ENCODE data around the gene KIFBP. TPM values are rescaled to one million over a fixed set of nuclear protein-coding genes. Genes with fewer than 3 reads are reported as not detected.

The KIFBP gene
- total and polyA plus RNA-seq, 9 of the 15 experiments (the other 6 are each of a cell fraction or from before 2014, with no cell fraction given): 5.6 to 23.2 (median 14.8) TPM

GRCh38 chr10:68988530-68989316 lies at the start of gene KIFBP (continued):
- TF ChIP-seq PTRF (tag; IDR thresholded peaks at IDR 0.05): no peak
- TF ChIP-seq ZNF3 (CRISPR knock-in tag; IDR thresholded peaks at IDR 0.05): no peak
- no peak for TF ChIP-seq ELF1 (tag; IDR thresholded peaks at IDR 0.05)
- no peak for TF ChIP-seq ZNF766 (CRISPR knock-in tag; conservative IDR thresholded peaks at IDR 0.05)
- TF ChIP-seq MTF1 (CRISPR knock-in tag; IDR thresholded peaks at IDR 0.05; ENCODE audit: borderline replicate concordance): no peak
- no peak for TF ChIP-seq CREB5 (CRISPR knock-in tag; IDR thresholded peaks at IDR 0.05)
- TF ChIP-seq STAG1 (CRISPR knock-in tag; IDR thresholded peaks at IDR 0.05; ENCODE audit: borderline replicate concordance): no peak; the same call in 1 of the 2 replicates
- TF ChIP-seq THRAP3 (IDR thresholded peaks at IDR 0.05; ENCODE audit: borderline replicate concordance): no peak
- TF ChIP-seq, protein P1, sequence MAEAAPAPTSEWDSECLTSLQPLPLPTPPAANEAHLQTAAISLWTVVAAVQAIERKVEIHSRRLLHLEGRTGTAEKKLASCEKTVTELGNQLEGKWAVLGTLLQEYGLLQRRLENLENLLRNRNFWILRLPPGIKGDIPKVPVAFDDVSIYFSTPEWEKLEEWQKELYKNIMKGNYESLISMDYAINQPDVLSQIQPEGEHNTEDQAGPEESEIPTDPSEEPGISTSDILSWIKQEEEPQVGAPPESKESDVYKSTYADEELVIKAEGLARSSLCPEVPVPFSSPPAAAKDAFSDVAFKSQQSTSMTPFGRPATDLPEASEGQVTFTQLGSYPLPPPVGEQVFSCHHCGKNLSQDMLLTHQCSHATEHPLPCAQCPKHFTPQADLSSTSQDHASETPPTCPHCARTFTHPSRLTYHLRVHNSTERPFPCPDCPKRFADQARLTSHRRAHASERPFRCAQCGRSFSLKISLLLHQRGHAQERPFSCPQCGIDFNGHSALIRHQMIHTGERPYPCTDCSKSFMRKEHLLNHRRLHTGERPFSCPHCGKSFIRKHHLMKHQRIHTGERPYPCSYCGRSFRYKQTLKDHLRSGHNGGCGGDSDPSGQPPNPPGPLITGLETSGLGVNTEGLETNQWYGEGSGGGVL (CRISPR knock-in tag; IDR thresholded peaks at IDR 0.05): no peak
- peak; percentile 51 to 63; a peak in 2 of 4 replicates for TF ChIP-seq SIN3A (IDR thresholded peaks at IDR 0.05; ENCODE audit: borderline replicate concordance in 2 of 2, control insufficient read depth in 1 of 2, low read depth in 2 of 2, low read length in 2 of 2)
- peak; percentile 61 for TF ChIP-seq JUND (IDR thresholded peaks at IDR 0.05; ENCODE audit: borderline replicate concordance, low read depth, low read length)
- no peak for TF ChIP-seq JUND (tag; IDR thresholded peaks at IDR 0.05; ENCODE audit: borderline replicate concordance, low read depth, low read length)
- TF ChIP-seq, protein P2, sequence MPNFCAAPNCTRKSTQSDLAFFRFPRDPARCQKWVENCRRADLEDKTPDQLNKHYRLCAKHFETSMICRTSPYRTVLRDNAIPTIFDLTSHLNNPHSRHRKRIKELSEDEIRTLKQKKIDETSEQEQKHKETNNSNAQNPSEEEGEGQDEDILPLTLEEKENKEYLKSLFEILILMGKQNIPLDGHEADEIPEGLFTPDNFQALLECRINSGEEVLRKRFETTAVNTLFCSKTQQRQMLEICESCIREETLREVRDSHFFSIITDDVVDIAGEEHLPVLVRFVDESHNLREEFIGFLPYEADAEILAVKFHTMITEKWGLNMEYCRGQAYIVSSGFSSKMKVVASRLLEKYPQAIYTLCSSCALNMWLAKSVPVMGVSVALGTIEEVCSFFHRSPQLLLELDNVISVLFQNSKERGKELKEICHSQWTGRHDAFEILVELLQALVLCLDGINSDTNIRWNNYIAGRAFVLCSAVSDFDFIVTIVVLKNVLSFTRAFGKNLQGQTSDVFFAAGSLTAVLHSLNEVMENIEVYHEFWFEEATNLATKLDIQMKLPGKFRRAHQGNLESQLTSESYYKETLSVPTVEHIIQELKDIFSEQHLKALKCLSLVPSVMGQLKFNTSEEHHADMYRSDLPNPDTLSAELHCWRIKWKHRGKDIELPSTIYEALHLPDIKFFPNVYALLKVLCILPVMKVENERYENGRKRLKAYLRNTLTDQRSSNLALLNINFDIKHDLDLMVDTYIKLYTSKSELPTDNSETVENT (CRISPR knock-in tag; IDR thresholded peaks at IDR 0.05): peak; percentile 87
- TF ChIP-seq SMARCB1 (IDR thresholded peaks at IDR 0.05; ENCODE audit: insufficient read length, low read depth): peak; percentile 78
- TF ChIP-seq ZKSCAN3 (CRISPR knock-in tag; IDR thresholded peaks at IDR 0.05): no peak
- TF ChIP-seq, protein P3, sequence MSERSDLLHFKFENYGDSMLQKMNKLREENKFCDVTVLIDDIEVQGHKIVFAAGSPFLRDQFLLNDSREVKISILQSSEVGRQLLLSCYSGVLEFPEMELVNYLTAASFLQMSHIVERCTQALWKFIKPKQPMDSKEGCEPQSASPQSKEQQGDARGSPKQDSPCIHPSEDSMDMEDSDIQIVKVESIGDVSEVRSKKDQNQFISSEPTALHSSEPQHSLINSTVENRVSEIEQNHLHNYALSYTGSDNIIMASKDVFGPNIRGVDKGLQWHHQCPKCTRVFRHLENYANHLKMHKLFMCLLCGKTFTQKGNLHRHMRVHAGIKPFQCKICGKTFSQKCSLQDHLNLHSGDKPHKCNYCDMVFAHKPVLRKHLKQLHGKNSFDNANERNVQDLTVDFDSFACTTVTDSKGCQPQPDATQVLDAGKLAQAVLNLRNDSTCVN (CRISPR knock-in tag; IDR thresholded peaks at IDR 0.05): 0 out of 2 replicates have a peak, but pooled peaks have one; percentile 17
- TF ChIP-seq, protein P4, sequence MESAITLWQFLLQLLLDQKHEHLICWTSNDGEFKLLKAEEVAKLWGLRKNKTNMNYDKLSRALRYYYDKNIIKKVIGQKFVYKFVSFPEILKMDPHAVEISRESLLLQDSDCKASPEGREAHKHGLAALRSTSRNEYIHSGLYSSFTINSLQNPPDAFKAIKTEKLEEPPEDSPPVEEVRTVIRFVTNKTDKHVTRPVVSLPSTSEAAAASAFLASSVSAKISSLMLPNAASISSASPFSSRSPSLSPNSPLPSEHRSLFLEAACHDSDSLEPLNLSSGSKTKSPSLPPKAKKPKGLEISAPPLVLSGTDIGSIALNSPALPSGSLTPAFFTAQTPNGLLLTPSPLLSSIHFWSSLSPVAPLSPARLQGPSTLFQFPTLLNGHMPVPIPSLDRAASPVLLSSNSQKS (CRISPR knock-in tag; IDR thresholded peaks at IDR 0.05): no peak

Data from K562 (cell line).